Activated T-helper 9 cell treated with anti-CD3 and anti-CD28 coated beads, Interleukin-2, amount 50 U/mL, for 16 hours (primary cell): ENCODE data around the gene LRRC7.

Experiments
- DNase-seq: peaks from one replicate; pipeline ENCODE4 v3.0.0-alpha.2; 2020; ENCODE audit warnings: low read depth

Gene LRRC7

DNA sequence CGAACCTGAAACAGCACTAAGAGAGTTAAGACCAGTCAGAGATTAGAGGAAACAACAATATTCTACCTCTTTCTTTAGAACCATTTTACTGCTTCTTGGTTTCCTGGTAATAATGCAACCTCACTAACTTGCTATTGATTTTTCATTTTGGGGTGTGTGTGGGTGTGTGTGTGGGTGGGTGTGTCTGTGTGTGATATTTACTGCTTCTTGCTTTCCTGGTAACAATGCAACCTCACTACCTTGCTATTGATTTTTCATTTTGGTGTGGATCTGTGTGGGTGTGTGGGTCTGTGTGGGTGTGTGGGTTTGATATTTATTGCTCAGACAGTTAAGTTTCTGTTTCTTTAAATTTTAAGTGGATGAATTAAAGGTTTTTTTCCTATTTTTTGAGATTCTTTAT, 208.8 kb downstream of the LRRC7 start:
- DNase-seq, result no peak

DNA sequence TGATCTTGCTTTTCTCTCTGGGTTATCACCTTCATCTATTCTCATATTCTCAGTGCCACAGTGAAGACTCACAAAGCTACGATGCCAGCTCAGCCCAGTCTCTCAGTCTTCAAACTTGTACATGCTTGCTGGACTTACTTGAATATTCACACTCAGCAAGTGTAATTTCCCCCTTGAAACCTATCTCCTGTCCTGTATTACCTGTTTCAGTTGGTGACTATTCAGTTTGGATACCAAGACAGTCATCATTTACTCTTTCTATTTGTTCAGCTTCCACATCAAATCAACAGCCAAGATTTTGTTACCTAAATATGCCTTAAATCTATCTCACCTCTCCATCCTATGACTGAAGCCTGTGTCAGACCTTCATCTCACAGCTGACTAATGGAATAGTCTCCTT, 209.7 kb downstream of the LRRC7 start:
- DNase-seq, result no peak

DNA sequence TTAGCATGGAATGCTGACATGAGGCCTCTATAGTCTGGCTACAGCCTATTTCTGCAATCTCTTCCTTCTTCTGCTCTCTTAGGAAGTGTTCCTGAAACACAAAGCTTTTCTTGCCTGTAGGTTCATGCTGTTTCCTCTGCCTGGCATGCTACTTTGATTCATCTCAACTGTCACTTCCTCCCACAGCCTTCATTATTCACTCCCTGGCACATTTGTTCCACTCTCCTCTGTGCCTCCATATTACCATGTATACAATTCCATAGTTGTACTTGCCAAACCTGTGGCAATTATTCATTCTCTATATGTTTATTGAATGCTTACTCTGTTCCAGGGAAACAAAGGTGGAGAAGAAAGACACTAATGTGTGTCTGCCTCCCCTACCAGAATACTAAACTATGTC, 210.2 kb downstream of the LRRC7 start:
- DNase-seq, result no peak

DNA sequence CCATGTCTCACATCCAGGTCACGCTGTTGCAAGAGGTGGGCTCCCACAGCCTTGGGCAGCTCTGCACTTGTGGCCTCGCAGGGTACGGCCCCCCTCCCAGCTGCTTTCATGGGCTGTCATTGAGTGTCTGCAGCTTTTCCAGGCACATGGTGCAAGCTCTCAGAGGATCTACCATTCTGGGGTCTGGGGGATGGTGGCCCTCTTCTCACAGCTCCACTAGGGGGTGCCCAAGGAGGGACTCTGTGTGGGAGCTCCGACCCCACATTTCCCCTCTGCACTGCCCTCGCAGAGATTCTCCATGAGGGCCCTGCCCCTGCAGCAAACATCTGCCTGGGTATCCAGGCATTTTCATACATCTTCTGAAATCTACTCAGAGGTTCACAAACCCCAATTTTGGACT, 219.4 kb downstream of the LRRC7 start:
- DNase-seq, result no peak

DNA sequence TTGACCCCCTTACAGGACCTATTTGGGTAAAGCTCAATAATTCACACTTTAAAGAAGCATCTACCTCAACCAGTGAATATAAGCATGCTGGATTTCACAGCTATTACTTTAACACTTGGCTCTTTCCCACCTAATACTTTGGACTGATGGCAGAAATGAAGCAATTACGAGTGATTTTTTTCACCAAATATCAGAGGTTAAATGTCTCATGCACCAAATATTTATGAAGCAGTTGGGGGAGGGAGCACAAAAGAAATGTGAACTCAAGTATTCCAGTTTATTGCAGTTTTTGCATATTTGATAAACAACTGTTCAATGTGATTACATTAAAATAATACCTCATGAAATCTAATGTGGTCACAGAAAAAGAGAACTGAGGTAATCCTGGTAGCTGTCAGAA, 223.6 kb downstream of the LRRC7 start:
- DNase-seq, result no peak

DNA sequence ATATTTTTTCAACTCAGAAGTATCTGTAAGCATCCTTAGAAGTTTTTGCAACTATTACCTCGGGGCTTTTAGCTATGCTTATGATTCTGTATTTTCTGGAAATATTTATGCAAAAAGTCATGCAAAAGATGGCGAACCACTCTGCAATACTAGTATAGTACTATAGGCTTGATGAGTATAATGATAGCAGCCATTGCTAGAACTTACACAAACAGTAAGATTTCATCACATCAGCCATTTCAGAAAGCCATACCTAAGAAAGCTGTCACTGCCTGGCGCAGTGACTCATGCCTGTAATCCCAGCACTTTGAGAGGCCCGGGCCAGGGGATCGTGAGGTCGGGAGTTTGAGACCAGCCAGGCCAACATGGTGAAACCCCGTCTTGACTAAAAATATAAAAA, 227.1 kb downstream of the LRRC7 start:
- DNase-seq, result no peak

DNA sequence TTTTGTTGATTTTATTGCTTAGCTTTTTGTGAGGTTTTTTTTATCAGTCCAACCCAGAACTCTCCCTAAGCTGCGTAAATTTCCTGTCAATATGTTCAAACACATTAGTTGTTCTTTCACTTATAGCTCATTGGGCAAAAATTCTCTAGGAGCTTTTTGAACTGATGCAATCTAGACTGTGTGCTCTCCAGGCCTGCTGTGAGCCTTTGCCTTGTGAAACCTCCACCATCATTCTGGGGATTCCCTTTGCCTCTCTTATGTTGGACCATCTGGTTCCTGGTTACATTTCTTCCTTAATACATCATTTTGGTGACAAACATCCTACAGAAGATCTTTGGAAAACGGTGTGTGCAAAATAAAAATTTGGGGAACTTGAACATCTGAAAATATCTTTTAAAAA, 247.2 kb downstream of the LRRC7 start:
- DNase-seq, result no peak

DNA sequence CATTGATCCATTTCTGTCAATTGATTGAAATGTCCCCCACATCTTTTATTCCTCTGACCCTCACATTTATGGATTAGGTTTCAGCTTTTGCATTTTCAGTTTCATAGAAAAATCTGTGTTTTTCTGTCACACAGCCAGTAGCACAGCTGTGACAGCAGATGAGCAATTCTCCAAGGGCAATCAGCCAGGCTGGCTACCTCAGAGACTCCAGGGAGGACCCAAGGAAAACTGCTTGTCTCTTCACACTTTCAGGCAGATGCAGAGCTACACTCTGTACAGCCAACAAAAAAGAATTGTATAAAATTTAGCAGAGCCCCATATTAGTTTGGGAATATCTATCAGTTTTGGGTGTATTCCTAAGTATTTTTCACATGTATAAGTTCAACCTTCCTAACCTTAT, 257.2 kb downstream of the LRRC7 start:
- DNase-seq, result no peak

DNA sequence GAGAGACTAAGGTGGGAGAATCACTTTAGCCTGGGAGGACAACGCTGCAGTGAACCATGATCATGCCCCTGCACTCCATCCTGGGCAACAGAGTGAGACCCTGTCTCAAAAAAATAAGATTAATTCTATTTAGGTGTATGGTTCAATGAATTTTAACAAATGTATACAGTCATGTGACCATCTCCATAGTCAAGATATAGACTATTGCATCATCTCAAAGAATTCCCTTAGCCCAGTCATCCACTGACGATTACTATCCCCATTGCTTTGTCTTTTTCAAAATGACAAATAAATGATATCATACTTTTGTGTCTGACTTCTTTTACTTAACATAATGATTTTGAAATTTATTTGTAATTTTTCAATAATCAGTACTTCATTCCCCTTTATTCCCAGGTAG, 260.0 kb downstream of the LRRC7 start:
- no peak for DNase-seq

DNA sequence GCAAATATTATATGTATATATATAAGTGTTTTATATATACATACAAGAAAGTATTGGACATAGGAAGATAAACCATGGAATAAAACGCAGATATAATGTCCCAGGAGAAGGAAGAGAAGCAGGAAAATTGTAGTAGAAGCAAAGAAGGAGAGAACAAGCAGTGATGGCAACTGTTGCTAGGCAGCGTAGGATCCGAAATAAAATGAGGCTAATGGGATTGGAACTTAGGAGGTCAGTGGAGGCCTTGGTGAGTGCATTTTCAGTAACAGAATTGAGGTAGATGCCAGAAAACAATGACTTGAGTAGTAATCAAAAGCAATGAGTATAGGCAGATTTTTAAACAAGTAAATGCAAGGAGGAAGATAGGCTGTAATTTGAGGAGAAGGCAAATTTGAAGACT, 265.8 kb downstream of the LRRC7 start:
- no peak for DNase-seq

DNA sequence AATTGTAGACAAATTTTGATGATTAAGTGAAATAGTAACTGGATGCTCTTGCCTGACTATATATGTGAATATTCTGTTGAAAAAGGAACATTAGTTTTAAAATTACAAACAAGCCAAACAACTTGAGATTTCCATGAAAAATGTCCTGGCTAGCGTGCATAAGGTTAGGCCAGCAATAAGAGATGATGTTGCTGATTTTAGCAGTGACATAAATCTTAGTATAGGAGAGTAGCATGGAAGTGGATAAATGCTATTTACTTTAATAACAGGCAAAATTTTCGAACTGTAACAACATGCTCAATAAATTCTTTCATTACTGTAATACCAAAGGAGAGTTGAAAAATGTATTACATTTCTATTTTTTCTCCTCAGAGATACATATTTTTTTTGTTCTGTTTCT, 266.6 kb downstream of the LRRC7 start:
- no peak for DNase-seq

DNA sequence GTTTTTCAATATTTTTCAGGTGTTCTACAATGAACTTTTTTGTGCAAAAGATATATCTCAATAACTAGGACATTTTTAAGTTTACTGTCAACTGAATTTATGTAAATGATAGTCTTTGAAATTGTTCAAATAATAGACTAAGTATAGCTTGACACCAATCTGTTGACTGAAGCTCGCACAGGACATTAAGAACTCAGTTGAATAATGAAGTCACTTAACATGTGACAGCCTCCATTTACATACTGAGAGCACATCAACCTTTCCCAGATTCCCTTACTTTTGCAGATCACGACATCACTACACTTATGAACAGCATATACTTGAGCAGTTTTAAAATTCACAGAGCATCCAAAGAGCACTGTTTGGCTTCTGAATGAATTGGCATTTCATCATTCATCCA, 268.2 kb downstream of the LRRC7 start:
- DNase-seq, result no peak

DNA sequence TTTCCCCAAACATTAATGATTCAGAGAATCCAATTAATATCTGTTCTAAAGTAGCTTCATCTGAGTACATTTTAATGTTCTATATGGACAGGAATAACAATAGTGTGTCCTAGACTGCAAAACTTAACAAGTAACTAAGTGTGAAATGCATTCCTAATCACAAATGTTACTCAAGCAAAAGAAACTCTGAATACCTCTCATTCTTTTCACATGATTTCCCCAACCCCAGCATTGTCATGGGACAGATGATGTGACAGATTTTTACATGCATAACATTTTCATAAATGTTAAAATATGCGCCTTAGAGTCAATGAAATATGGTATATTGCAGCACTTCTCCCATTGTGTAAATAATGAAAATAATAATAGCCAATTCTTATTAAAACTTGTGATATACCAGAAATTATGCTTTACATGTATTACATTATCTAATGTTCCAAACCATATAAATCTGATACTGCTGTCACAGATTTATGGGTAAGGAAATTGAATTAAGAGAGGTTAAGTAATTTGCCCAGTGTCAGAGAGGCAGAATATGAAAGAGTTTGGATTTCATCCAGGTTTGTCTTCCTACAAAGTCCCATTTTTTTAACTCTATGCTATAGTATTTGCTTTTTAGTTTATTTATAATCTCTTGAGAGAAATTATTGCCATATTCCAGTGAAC, 269.4 kb downstream of the LRRC7 start:
- DNase-seq, result no peak

DNA sequence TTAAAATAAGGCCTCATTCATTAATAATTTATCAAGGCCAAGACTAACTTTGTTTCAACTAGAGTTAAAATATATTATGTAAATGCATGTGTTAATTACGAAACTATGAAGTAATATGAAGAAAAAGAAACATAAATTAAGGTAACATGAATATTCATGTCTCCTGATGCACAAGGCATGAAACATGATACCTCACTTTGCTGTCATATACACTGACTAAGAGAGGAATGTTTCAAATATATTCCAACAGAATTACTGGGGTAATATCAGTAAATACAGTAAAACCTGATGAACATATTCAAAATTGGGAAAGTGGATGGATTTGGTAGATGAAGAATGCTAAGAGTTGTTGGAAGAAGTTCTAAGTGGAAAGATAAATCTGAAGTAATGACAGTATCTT, 274.6 kb downstream of the LRRC7 start:
- no peak for DNase-seq

DNA sequence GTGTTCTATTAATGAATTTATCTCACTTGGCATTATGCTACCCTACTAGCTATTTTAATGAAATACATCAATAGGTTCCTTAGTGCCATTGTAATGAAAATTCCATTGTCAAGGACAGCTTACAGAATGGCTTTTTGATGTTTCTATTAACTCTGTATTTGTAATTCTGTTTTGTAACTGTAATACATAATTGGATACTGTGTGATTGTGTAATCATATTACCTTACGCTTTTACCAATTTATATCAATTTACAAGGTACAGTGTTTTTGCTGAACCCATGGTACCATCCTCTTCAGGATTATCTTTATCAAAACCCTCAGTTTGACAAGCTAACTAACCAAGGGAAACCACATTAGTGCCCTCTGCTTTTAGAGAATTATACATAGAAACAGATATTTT, 277.9 kb downstream of the LRRC7 start:
- DNase-seq, result no peak

DNA sequence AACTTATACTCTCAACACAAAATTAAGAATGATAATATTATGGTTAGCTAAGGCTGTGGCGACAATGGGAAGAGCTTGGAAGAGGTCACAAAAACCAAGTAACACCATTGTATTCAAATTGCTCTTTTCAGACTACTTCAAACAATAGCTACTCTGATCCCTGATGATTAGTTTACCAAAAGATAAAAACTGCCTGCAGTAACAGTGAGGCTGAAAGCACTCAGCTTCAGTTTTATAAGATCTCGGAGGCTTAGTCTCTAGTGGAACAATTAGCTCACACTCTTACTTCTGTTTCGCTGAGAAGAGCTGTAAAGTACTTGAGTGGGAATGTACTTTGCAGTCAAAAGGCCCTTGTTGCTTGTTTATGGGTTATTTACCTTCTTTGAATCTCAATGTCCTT, 278.5 kb downstream of the LRRC7 start:
- DNase-seq, result no peak

DNA sequence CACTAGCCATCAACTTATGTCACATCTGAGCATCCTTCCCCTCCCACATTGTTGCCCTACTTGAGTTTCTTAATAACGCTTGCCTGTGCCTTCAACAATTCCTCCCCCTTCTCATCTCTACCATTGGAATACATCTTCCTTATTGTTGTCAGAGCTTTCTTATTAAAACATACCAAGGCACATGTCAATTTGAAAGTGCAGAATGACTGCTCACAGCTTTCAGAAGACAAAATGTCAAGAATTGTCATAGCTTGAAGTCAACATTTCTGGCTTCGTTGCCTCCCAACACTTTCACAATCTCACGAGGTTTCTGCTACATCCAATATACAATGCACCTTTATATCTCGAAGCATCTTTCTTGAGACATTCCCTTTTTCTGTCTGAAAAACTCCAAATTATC, 279.9 kb downstream of the LRRC7 start:
- no peak for DNase-seq

DNA sequence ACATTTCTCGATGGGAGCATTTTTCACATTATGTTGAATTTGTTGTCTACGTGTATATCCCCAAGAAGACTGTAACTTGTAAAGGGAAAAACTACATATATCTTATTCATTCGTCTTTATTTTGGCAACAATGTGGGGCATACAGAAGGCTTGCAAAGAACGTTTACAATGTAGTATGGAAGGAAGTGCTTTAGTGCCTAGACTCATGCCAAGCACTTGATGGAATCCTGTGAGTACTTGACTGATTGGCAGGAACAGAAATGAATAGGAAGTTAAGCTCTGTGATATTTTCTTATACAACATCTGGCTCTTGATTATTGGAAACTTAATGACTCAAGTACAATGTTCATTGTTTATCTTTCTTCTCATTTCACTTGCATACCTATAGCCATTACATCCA, 284.4 kb downstream of the LRRC7 start:
- no peak for DNase-seq

DNA sequence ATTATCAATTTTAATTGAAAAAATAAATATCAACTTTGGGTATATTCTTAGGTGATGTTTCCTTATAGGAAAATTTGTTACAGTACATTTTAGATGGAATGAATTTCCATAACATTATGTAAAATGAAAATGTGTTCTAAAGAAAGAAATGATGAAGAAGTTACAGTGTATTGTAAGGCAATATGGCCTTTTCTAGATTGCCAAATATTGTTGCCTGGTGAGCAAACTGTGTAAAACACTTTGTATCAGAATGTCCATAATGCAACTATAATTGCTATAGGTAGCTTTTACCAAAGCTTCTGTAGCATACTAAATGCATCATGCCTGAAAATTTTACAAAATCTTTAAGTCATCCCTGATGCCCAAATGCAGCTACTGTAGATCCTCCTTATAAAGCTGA, 285.0 kb downstream of the LRRC7 start:
- no peak for DNase-seq

DNA sequence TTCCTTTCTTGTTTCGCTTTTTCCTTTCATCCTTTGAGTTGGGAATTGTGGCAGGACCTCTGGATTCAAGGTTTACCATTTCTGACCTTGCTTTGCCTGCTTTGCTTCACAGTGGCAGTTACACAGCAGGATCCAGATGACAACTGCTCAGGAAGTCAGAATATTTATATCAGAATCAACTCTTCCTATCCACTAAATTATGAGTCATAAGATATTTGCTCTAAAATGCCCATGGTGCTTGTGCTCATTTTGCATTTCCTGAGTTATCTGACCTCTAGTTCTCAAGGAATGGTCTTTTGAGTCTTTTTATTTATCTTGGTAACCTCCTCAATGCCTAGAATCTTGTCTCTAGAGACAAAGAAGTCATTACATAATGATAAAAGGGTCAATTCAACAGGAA, 290.8 kb downstream of the LRRC7 start:
- DNase-seq, result no peak

DNA sequence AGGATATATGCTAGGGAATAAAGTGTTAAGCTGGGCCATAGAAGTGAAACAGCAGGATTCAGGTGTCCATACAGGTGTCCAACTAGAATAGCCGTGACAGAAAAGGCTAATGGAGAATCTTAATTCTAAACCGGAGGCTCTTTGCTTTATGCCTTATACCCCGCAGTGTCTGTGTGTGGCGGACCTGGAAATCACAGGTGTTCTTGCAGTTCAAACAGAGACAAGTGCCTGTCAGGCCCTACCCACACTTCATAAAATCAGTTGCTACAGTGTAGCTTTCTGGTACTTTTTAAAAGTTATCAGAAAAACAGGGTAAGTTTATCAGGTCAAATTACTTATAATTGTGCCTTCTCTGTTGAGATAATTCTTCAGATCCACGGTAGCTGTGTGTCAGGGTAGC, 293.9 kb downstream of the LRRC7 start:
- no peak for DNase-seq

DNA sequence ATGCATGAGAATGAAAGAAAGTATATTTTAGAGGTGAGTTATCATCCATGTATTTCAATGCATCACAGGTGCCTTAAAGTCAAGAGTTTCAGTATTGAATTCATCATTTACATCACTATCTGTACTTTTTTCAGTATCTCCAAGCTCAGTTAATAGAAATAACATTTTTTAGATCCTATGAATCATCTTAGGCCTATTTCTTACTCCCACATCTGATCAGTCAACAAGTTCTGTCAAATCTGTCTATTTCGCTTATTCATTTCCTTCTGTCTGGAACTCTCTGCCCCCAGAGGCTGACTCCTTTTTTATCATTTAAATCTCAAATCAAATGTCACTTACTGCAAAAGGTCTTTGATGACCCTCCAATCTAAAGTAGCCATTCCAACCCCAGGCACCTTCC, 295.2 kb downstream of the LRRC7 start:
- no peak for DNase-seq

DNA sequence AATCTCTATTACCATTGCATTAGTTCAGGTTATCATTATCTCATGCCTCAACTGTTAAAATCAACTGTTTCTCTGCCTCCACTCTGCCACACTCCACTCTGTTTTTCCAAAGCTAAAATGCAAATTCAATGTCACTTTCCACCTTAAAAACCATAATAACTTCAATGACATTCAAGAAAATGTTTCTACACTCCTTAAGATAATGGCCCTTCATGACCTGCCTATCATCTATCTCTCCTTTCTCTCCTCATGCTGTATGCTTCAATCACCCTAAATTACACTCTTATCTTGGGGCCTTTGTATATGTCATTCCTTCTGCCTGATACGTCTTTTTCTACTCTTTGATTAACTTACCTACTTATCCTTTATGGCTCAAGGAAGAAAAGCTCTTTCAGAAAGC, 296.0 kb downstream of the LRRC7 start:
- no peak for DNase-seq

DNA sequence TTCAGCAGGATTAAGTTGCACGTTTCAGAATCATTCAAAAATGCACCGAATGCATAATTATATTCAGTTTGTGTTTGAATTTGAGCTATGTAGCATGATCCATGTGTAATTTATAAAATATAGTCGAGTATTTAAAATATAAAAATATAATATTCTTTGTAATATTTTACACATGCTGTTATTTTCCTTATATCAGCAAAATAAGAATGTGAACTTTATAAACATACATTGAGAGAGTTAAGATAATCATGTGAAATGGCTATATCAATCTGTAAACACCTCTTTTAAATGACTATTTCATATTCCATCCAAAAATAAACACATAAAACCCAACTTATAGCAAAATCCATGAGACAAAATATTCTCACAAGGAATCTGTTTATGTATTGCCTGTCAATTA, 303.7 kb downstream of the LRRC7 start:
- DNase-seq, result no peak

DNA sequence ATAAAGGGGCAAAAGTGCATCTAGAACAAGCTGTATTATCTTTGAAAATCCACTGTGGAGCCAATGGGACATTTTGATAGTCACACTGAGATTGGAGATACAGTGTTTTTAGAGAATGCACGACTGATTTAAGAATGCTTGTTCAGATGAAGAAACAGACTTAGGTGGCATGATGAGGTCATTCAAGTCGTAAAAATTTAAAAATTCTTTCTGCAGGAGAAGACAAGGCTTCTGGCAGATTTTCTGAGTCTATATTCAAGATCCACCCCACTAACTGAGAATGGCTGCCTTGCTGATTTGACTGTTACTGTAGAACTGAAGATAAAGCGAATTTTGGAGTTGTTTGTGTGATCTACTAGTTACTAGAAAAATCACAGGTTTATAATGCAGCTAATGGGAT, 310.6 kb downstream of the LRRC7 start:
- DNase-seq, result no peak
